ENCODE measurements around the gene TTC4.

DNA sequence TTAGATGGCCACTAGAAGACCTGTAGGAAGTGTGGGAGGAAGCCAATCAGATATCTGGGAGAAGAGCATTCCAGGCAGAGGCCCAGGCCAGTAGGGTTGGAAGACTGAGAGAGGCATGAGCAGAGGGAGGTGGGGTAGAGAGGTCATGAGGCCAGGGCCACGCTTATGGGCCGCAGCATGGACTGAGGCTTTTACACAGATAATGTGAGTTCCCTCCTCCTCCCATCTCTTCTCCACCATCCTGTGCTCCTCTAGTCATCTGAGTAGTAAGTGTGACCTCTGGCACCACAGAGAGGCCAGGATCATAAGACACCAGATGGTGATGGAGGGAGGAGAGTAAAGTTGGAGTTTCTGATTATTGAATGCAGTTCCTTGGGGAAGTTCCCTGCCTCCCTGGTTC, 68.4 kb downstream of the TTC4 start:
- no peak for TF ChIP-seq FOXK2 (IDR thresholded peaks at IDR 0.05)
- TF ChIP-seq SP1 (IDR thresholded peaks at IDR 0.05), result no peak
- TF ChIP-seq BHLHE40 (IDR thresholded peaks at IDR 0.05; ENCODE audit: borderline replicate concordance), result no peak
- TF ChIP-seq, protein P1, sequence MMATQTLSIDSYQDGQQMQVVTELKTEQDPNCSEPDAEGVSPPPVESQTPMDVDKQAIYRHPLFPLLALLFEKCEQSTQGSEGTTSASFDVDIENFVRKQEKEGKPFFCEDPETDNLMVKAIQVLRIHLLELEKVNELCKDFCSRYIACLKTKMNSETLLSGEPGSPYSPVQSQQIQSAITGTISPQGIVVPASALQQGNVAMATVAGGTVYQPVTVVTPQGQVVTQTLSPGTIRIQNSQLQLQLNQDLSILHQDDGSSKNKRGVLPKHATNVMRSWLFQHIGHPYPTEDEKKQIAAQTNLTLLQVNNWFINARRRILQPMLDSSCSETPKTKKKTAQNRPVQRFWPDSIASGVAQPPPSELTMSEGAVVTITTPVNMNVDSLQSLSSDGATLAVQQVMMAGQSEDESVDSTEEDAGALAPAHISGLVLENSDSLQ (IDR thresholded peaks at IDR 0.05), result no peak
- no peak for TF ChIP-seq ZNF384 (IDR thresholded peaks at IDR 0.05)
- no peak for TF ChIP-seq HDGF (IDR thresholded peaks at IDR 0.05; ENCODE audit: borderline replicate concordance)
